Activated CD8-positive, alpha-beta memory T cell treated with anti-CD3 and anti-CD28 coated beads for 48 hours (primary cell): ENCODE results near the gene FAM181A.

Experiments
- DNase-seq, 3 experiments: peaks; one replicate each; pipeline ENCODE4 v3.0.0-alpha.2; 2020; ENCODE audit warnings: low read depth in 2 of 3, low spot score in 2 of 3

Gene FAM181A

DNA sequence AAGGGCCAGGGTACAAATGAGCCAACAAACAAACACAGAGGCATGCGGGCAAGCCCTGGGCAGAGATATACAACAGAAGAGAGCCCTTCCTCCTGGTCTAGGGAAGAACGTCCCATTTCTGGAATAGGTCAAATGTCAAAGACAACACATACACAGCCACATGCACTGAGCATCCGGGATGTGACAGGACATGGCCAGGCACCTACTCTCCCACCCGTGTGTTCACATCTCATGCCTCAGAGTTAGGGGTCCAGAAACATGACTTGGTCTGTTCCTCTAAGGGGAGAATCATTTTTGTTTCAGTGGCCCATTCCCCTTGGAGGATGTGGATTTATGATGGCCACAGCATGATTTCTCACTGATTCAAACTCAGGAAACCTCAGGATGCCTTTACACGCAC lies 50.0 kb downstream of the FAM181A start:
- no peak for DNase-seq

DNA sequence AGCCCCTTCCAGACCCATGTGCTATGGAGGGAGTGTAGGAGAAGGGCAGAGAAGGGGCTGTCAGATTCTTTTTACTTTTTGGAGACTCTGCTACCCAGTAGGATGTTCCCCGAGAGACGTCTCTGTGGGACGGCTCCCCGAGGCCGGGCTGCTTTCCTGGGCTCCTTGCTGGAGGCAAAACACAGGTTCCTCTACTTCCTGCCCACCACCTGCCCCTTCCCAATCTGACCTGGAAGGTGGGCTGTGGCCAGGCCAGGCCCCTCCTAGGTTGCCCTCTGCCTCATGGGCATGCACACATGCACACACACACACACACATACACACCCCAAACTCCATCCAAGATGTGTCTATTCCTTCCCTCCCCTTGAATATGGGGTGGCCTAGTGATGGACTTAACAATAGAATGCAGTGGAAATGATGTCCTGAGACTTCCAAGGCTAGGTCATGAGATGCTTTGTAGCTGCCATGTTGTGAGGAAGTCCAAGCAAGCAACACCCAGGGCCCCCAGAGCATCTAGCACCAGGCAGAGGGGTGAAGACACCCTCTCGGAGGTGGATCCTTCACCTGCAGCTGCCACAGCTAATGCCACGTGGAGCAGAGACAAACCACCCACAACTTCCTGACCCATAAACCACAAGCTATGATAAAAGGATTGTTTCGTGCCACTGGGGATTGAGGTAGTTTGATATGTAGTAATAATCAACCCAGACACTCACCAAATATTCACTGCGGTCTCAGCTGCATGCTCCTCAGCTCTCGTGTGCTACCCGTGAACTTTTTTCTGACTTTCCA lies 50.8 kb downstream of the FAM181A start:
- peak in 1 of 3 experiments; percentile 46 for DNase-seq

DNA sequence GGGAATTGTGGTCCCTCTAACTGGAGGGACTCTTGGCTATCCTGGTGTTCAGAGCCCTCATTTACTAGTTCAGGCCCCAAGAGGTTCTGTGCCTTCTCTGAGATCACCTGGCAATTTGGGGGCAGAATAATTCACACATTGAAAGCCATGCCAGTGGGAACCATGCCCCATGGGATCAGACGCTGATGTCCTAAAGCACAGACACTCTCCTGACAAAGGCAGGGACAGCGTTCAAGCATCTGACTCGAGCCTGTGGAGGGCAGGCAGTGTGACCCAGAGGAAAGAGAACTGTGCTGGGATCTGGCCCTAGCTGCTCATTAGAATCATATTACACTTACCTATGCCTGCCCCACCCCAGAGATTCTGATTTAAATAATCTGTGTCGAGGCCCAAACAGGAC lies 51.6 kb downstream of the FAM181A start:
- no peak for DNase-seq
